ENCODE measurements around the gene EIF1B. TPM values are rescaled to one million over a fixed set of nuclear protein-coding genes. Genes with fewer than 3 reads are reported as not detected.
A peak's percentile ranks its signal among the peaks of the same experiment; 100 is the strongest.
"Not testable (repeated sequence)": the region's sequence is repeated elsewhere in the genome, so short reads cannot be mapped to it uniquely, and the experiment has no call there.

EIF1B gene
- 49.1 and 49.6 TPM in 2 replicates for total RNA-seq

- Mint-ChIP-seq H3K4me1 (ENCODE audit: low read depth) (peaks cover 28% of the 10 kb centered on the region), H3K36me3 (ENCODE audit: low read depth) (peaks cover 34% of the 10 kb centered on the region), H3K27me3 (ENCODE audit: insufficient read depth) (no peaks in the 10 kb centered on the region), H3K4me3 (peak within 1 kb of the TSS; percentile 96), H3K27ac (peak within 1 kb of the TSS; percentile 95), H3K9me3 (no peaks in the 10 kb centered on the region)
- intact Hi-C loops (cut with micrococcal nuclease) = loop anchor here (1.0 to 5.0 kb wide), 10 partner anchors 117 to 1705 kb away; partner anchors contain the start of genes CTNNB1, RPL14, RPSA and ULK4
- peak; percentile 98 for DNase-seq (ENCODE audit: low spot score)
Observed at GRCh38 chr3:40309418-40309924, at the start of gene EIF1B. EIF1B (plus strand) TSS chr3:40309707; CDS start chr3:40309942, 235 bp downstream.

GRCh38 chr3:40262331-40262730 lies 47.2 kb upstream of the EIF1B start:
- Mint-ChIP-seq H3K27ac (no peak overlapping the region), H3K9me3 (no peaks in the 10 kb centered on the region), H3K4me1 (ENCODE audit: low read depth) (no peaks in the 10 kb centered on the region), H3K36me3 (ENCODE audit: low read depth) (no peaks in the 10 kb centered on the region), H3K27me3 (ENCODE audit: insufficient read depth) (peaks cover 6% of the 10 kb centered on the region), H3K4me3 (no peak overlapping the region)
- DNase-seq (ENCODE audit: low spot score) = no peak
- intact Hi-C loops (cut with micrococcal nuclease) = no loop called here

DNA sequence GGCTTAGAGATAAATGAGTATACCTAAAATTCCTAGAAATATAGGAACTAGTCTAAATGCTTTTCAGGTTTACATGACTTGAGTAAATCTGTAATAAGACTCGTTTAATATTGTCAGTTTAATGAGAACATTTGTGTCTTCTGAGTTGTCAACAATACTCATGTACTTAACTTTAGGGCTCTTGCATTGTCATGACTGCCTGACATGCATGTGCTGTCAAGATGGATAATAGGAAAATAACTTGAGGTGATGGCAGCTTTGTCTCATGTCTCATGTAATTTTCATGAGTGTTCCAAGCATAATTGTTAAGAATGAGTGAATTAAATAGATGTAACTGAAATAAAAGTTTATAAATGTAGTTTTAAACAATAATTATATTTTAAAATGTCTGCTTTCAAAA lies 45.1 kb upstream of the EIF1B start:
- Mint-ChIP-seq H3K27ac (no peak overlapping the region), H3K27me3 (ENCODE audit: insufficient read depth) (peaks cover 6% of the 10 kb centered on the region), H3K4me1 (ENCODE audit: low read depth) (no peaks in the 10 kb centered on the region), H3K9me3 (no peaks in the 10 kb centered on the region), H3K36me3 (ENCODE audit: low read depth) (no peaks in the 10 kb centered on the region), H3K4me3 (no peak overlapping the region)
- no peak for DNase-seq (ENCODE audit: low spot score)
- intact Hi-C loops (cut with micrococcal nuclease) = no loop called here

GRCh38 chr3:40265181-40265580 lies 44.3 kb upstream of the EIF1B start:
- H3K27ac Mint-ChIP-seq = no peak overlapping the region

DNA sequence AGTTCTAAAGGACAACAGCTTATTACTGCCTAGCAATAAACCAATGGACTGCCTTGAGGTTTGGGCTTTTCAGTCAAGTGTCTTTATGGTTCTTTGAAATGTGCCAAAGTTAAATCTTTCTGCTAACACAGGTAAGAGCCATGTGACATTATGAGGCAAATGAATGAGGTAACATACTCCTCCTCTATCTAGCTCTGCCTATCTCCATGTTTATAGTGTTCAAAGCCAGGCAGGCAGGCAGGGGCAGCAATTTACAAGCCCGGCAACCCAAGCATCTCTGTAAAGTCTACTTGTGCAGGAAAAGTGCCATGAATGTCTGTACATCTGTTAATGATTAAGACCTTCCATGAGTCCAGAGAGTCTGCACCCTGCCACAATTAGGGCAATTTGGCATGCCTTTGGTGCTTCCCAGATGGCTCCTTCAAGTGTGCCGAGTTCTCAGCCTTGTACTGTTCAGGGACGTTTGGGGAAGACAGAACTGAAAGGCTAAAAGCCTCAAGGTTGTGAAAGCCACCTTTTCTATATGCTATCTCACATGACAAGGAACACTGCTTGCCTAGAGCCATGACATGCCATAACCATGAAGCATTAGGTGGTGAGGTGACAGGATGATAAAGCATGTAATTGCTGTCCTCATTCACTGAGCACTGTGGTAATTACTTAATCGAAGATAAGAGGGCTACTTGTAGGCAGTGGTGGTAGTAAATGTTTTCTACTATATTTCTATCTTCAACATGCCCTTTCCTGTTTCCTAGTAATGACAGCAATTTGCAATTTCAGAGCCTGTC lies 41.4 kb upstream of the EIF1B start:
- intact Hi-C loops (cut with micrococcal nuclease) = no loop called here
- Mint-ChIP-seq H3K4me1 (ENCODE audit: low read depth) (no peaks in the 10 kb centered on the region), H3K36me3 (ENCODE audit: low read depth) (no peaks in the 10 kb centered on the region), H3K27me3 (ENCODE audit: insufficient read depth) (peaks cover 6% of the 10 kb centered on the region), H3K9me3 (no peaks in the 10 kb centered on the region), H3K4me3 (no peak overlapping the region), H3K27ac (no peak overlapping the region)
- DNase-seq (ENCODE audit: low spot score) = no peak

More at GRCh38 chr3:40265181-40265580, 44.3 kb upstream of the EIF1B start:
- intact Hi-C loops (cut with micrococcal nuclease) = no loop called here
- H3K9me3 Mint-ChIP-seq = no peaks in the 10 kb centered on the region
- no peak overlapping the region for H3K4me3 Mint-ChIP-seq
- H3K4me1 Mint-ChIP-seq (ENCODE audit: low read depth) = no peaks in the 10 kb centered on the region
- H3K27me3 Mint-ChIP-seq (ENCODE audit: insufficient read depth) = peaks cover 6% of the 10 kb centered on the region
- DNase-seq (ENCODE audit: low spot score) = no peak
- no peaks in the 10 kb centered on the region for H3K36me3 Mint-ChIP-seq (ENCODE audit: low read depth)

DNA sequence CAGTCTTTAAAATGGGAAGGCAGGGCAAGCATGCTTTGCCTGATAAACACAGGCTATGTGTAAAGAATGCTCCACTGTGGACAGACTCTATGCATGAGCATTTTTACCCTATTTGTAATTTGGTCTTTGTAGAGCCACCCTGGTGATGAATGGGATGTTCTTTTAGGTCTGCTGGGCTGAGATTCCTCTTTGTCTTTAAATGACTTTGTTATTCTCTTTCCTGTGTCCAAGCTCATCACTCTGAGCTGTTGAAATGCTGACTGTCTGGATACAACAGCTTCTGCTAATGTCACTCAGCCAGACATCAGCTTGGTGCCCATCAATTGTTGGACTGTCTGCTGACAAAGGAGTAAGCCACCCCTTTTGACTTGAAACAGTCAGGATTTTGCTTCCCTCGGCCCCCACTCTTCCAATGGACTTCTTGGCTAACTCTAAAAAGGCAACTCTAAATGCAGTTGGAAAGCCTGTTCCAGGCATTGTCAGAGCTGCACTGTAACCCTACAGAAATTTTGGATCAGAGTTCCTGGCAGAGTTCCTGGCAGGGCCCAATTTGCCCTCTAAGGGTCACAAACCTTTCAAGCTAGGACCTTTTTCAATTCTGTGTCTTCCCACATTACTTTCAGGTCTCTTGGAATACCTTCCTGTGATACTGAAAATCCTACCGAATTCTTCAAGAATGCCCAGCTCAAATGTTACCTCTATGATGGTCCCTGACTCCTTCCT lies 40.5 kb upstream of the EIF1B start:
- H3K27ac Mint-ChIP-seq = no peak overlapping the region
- DNase-seq (ENCODE audit: low spot score) = no peak
- no peak overlapping the region for H3K4me3 Mint-ChIP-seq
- no peaks in the 10 kb centered on the region for H3K9me3 Mint-ChIP-seq
- no peaks in the 10 kb centered on the region for H3K4me1 Mint-ChIP-seq (ENCODE audit: low read depth)
- no peaks in the 10 kb centered on the region for H3K36me3 Mint-ChIP-seq (ENCODE audit: low read depth)
- H3K27me3 Mint-ChIP-seq (ENCODE audit: insufficient read depth) = peaks cover 6% of the 10 kb centered on the region
- intact Hi-C loops (cut with micrococcal nuclease) = no loop called here

DNA sequence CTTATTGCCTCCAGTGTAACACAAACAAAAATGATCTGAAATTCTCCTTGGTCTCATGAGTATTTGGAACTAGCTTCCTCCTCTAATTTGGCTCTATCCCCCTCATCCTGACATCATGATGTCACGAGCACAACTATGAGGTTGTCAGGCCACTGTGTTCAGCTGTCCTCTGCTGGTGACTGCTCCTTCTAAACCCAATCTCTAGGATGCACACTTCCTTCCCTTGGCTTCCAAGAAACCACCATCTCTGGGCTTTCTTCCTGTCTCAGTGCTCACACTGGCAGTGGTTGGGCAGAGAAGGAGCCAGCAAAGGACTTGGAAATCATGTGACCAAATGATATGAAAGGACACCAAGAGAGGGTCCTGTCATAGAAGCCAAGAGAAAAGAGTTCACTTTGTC lies 30.7 kb upstream of the EIF1B start:
- Mint-ChIP-seq H3K36me3 (ENCODE audit: low read depth) (no peaks in the 10 kb centered on the region), H3K4me3 (no peak overlapping the region)
- intact Hi-C loops (cut with micrococcal nuclease) = no loop called here

DNA sequence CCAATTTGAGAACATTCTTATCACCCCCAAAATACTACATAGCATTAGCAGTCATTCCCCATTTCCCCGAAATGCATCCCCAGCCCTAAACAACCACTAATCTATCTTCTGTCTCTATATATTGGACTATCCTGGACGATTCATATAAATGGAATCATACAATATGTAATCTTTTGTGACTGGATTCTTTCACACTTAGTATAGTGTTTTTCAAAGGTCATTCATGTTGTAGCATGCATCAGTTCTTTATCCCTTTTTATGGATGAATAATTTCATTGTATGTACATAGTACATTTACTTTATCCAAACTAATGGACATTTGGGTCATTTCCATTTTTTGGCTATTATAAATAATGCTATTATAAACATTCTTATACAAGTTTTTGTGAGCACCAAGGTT lies 27.5 kb upstream of the EIF1B start:
- H3K36me3 Mint-ChIP-seq (ENCODE audit: low read depth) = no peaks in the 10 kb centered on the region
- H3K27ac Mint-ChIP-seq = no peak overlapping the region
- peaks cover 5% of the 10 kb centered on the region for H3K27me3 Mint-ChIP-seq (ENCODE audit: insufficient read depth)
- H3K4me3 Mint-ChIP-seq = no peak overlapping the region
- peaks cover 3% of the 10 kb centered on the region for H3K9me3 Mint-ChIP-seq
- H3K4me1 Mint-ChIP-seq (ENCODE audit: low read depth) = no peaks in the 10 kb centered on the region
- intact Hi-C loops (cut with micrococcal nuclease) = no loop called here
- DNase-seq (ENCODE audit: low spot score) = no peak

More for the DNA sequence above, 30.7 kb upstream of the EIF1B start:
- H3K4me1 Mint-ChIP-seq (ENCODE audit: low read depth) = no peaks in the 10 kb centered on the region
- no peak overlapping the region for H3K27ac Mint-ChIP-seq
- DNase-seq (ENCODE audit: low spot score) = no peak
- no peaks in the 10 kb centered on the region for H3K9me3 Mint-ChIP-seq
- peaks cover 6% of the 10 kb centered on the region for H3K27me3 Mint-ChIP-seq (ENCODE audit: insufficient read depth)

DNA sequence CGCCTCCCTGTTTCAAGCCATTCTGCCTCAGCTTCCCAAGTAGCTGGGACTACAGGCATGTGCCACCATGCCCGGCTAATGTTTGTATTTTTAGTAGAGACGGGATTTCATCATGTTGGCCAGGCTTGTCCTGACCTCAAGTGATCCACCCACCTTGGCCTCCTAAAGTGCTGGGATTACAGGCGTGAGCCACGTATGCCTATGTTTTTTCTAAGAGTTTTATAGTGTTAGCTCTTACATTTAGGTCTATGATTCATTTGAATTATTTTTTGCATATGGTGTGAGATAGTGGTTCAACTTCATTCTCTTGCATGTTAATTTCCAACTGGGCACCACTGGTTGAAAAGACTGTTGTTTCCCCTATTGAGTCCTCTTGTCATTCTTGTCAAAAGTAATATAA lies 26.4 kb upstream of the EIF1B start:
- intact Hi-C loops (cut with micrococcal nuclease); H3K36me3 Mint-ChIP-seq (ENCODE audit: low read depth); DNase-seq (ENCODE audit: low spot score); H3K4me3 Mint-ChIP-seq; H3K27ac Mint-ChIP-seq; H3K9me3 Mint-ChIP-seq; H3K4me1 Mint-ChIP-seq (ENCODE audit: low read depth); H3K27me3 Mint-ChIP-seq (ENCODE audit: insufficient read depth): not testable (repeated sequence)

GRCh38 chr3:40287248-40287647 lies 22.3 kb upstream of the EIF1B start:
- no peak for DNase-seq (ENCODE audit: low spot score)
- intact Hi-C loops (cut with micrococcal nuclease) = no loop called here
- Mint-ChIP-seq H3K9me3 (peaks cover 3% of the 10 kb centered on the region), H3K27ac (no peak overlapping the region), H3K4me3 (no peak overlapping the region), H3K4me1 (ENCODE audit: low read depth) (no peaks in the 10 kb centered on the region), H3K27me3 (ENCODE audit: insufficient read depth) (no peaks in the 10 kb centered on the region), H3K36me3 (ENCODE audit: low read depth) (peaks cover 2% of the 10 kb centered on the region)

DNA sequence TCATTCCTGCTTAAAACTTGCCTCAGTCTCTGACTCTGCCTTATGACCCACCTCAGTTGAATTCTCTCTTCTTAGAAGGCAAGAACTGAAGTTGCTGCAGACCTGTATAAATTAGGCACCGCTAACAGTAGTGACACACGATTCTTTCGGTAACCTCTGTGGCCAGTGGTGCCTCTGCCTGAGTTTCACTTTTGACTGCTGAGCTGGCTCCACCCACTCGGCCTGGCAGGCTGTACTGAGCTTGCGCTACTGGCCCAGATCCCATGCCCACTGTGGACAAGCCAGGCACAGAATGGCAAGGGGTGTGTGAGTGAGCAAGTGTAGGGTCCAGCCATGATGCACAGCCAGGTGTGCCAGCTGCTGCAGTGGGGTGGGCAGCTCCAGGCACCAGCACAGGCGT lies 19.1 kb upstream of the EIF1B start:
- no peak for DNase-seq (ENCODE audit: low spot score)
- Mint-ChIP-seq H3K27me3 (ENCODE audit: insufficient read depth) (no peaks in the 10 kb centered on the region), H3K36me3 (ENCODE audit: low read depth) (peaks cover 2% of the 10 kb centered on the region), H3K9me3 (peaks cover under 1% of the 10 kb centered on the region), H3K4me1 (ENCODE audit: low read depth) (no peaks in the 10 kb centered on the region), H3K4me3 (no peak overlapping the region), H3K27ac (no peak overlapping the region)
- intact Hi-C loops (cut with micrococcal nuclease) = no loop called here

- H3K9me3 Mint-ChIP-seq = no peaks in the 10 kb centered on the region
- H3K36me3 Mint-ChIP-seq (ENCODE audit: low read depth) = peaks cover 2% of the 10 kb centered on the region
- H3K27ac Mint-ChIP-seq = no peak overlapping the region
- intact Hi-C loops (cut with micrococcal nuclease) = no loop called here
- DNase-seq (ENCODE audit: low spot score) = no peak
- no peaks in the 10 kb centered on the region for H3K27me3 Mint-ChIP-seq (ENCODE audit: insufficient read depth)
- H3K4me1 Mint-ChIP-seq (ENCODE audit: low read depth) = no peaks in the 10 kb centered on the region
- H3K4me3 Mint-ChIP-seq = no peak overlapping the region
Observed at GRCh38 chr3:40291471-40291870, 18.0 kb upstream of the EIF1B start.

- Mint-ChIP-seq H3K4me3 (no peak overlapping the region), H3K4me1 (ENCODE audit: low read depth) (no peaks in the 10 kb centered on the region), H3K36me3 (ENCODE audit: low read depth) (peaks cover 2% of the 10 kb centered on the region), H3K9me3 (no peaks in the 10 kb centered on the region), H3K27ac (no peak overlapping the region), H3K27me3 (ENCODE audit: insufficient read depth) (no peaks in the 10 kb centered on the region)
- intact Hi-C loops (cut with micrococcal nuclease) = no loop called here
- no peak for DNase-seq (ENCODE audit: low spot score)
Observed at GRCh38 chr3:40292637-40293349, 16.7 kb upstream of the EIF1B start.

Data from activated T-helper 1 cell treated with anti-CD3 and anti-CD28 coated beads, Interleukin-12 subunit alpha, Interleukin-12 subunit beta, Interleukin-2, Interleukin-4 antibody, amounts not matched to agents 30 ng/mL and 10 ng/mL and 1 ng/mL, durations not matched to agents 14 hours and 24 hours and 36 hours (primary cell).